ENCODE results near the gene PRPF4. TPM values are rescaled to one million over a fixed set of nuclear protein-coding genes. Genes with fewer than 3 reads are reported as not detected.

PRPF4 gene
- polyA plus RNA-seq (2011; rRNA removed) (61.5 and 62.1 TPM in 2 replicates), polyA plus RNA-seq (2017; fragmentation: RNase III; extraction: RNeasy Plus Mini Kit Qiagen cat#74134 plus additional on column Dnase treatment) (52.2 to 58.1 TPM (median 53.4 TPM) in 3 replicates), polyA minus RNA-seq (2011; rRNA and poly(A)+ RNA removed) (42.2 and 45.1 TPM in 2 replicates)
- 40.5 and 44.2 TPM in 2 replicates for polyA plus RNA-seq (2012; cell fraction: cytosol; rRNA removed)
- polyA plus RNA-seq (2012; cell fraction: nucleus; rRNA removed), result 16.8 and 19.3 TPM in 2 replicates

GRCh38 chr9:113275157-113276131 is at the start of gene PRPF4, which contains the start of gene CDC26:
PRPF4 (plus strand) TSS chr9:113275658; CDS start chr9:113275744, 86 bp downstream.
CDC26 (minus strand) TSS chr9:113275572; CDS start chr9:113272507, 3,065 bp downstream.
- H3K4me1 ChIP-seq, result peaks cover 28% of the 10 kb centered on the region; the same call in 2 of the 3 replicates
- peak; percentile 56 for FAIRE-seq

More at GRCh38 chr9:113275157-113276131, at the start of gene PRPF4, which contains the start of gene CDC26:
- H3K4me3 ChIP-seq, result peak within 1 kb of the TSS; percentile 78
- ChIA-PET CTCF (interaction anchor here (0.6 to 4.0 kb wide), 31 partner anchors 9 to 382 kb away, joined by 3 to 35 read pairs (median 6); partner anchors contain the start of genes ALAD, C9orf43, FKBP15 and POLE3), POLR2A (interaction anchor here (0.5 to 2.4 kb wide), 15 partner anchors 9 to 383 kb away, joined by 3 to 22 read pairs (median 4); partner anchors contain the start of genes ALAD, C9orf43, FKBP15 and POLE3)
- no peaks in the 10 kb centered on the region for H3K9me3 ChIP-seq
- DNase-seq (ENCODE audit: low read depth in 1 of 2, low spot score in 1 of 2), result peak; percentile 95 to 98
- no peak for TF ChIP-seq CBX8 (IDR thresholded peaks at IDR 0.05)
- TF ChIP-seq BCL3 (IDR thresholded peaks at IDR 0.05), result peak; percentile 84
- TF ChIP-seq MYC (IDR thresholded peaks at IDR 0.05; ENCODE audit: borderline replicate concordance, low read length), result peak; percentile 73
- no peak for TF ChIP-seq HOXA7 (CRISPR knock-in tag; IDR thresholded peaks at IDR 0.05)
- TF ChIP-seq CBX2 (IDR thresholded peaks at IDR 0.05; ENCODE audit: borderline replicate concordance, low read depth), result no peak
- TF ChIP-seq PHF8 (IDR thresholded peaks at IDR 0.05; ENCODE audit: borderline replicate concordance, low read depth), result peak; percentile 88
- no peak for TF ChIP-seq RNF2 (IDR thresholded peaks at IDR 0.05; ENCODE audit: borderline replicate concordance, low read depth)
- TF ChIP-seq JUN (IDR thresholded peaks at IDR 0.05), result peak; percentile 73 to 90; a peak in 4 of 5 replicates
- TF ChIP-seq POLR2A (IDR thresholded peaks at IDR 0.05; ENCODE audit: low read length), result peak; percentile 95
- 0 out of 2 replicates have a peak, but pooled peaks have one; percentile 45 for TF ChIP-seq TP53 (CRISPR knock-in tag; IDR thresholded peaks at IDR 0.05)
- no peak for TF ChIP-seq GATA3 (IDR thresholded peaks at IDR 0.05; ENCODE audit: borderline replicate concordance)
- TF ChIP-seq MAZ (IDR thresholded peaks at IDR 0.05; ENCODE audit: borderline replicate concordance, low read depth, low read length), result 0 out of 2 replicates have a peak, but pooled peaks have one; percentile 35
- TF ChIP-seq MAX (IDR thresholded peaks at IDR 0.05), result peak; percentile 89
- no peak for TF ChIP-seq RFX5 (IDR thresholded peaks at IDR 0.05)
- peak; percentile 75 for TF ChIP-seq REST (IDR thresholded peaks at IDR 0.05)
- no peak for TF ChIP-seq NPAS2 (CRISPR knock-in tag; IDR thresholded peaks at IDR 0.05; ENCODE audit: borderline replicate concordance)
- TF ChIP-seq FOSB (CRISPR knock-in tag; IDR thresholded peaks at IDR 0.05), result no peak
- TF ChIP-seq ESRRA (IDR thresholded peaks at IDR 0.05; ENCODE audit: borderline replicate concordance, low read length), result no peak
- peak; percentile 36; the same call in 1 of the 2 replicates for TF ChIP-seq KDM5A (IDR thresholded peaks at IDR 0.05)
- no peak for TF ChIP-seq HDAC2 (IDR thresholded peaks at IDR 0.05)
- TF ChIP-seq CHD2 (IDR thresholded peaks at IDR 0.05; ENCODE audit: low read length, partially characterized antibody), result peak; percentile 76
- TF ChIP-seq HMGXB4 (CRISPR knock-in tag; IDR thresholded peaks at IDR 0.05; ENCODE audit: borderline replicate concordance), result no peak
- ATAC-seq, result peak; percentile 96 to 97
- peak within 1 kb of the TSS; percentile 84 for H3K4me2 ChIP-seq
- WGBS (ENCODE audit: missing lambda C conversion rate), result 1% methylated on average over 40 of the region's 63 CpGs
- H3K27ac ChIP-seq, result peak within 1 kb of the TSS; percentile 88 to 93
